Neural cell (in vitro differentiated cells): Measurements from ENCODE around the gene SETBP1. TPM values are rescaled to one million over a fixed set of nuclear protein-coding genes. Genes with fewer than 3 reads are reported as not detected.

Experiments used
- H2AFZ ChIP-seq: fragments of 200-600, 300-800 bp; sonication (generic), shearing (Covaris generic); 2 replicates; pipeline ENCODE4 v1.6.0; 2014; ENCODE audit warnings: low read depth, mild to moderate bottlenecking, antibody characterized with exemption, low read length, moderate library complexity
- H3F3A ChIP-seq: fragments of 200-600 bp; shearing (Covaris generic); 2 replicates; pipeline ENCODE4 v1.6.1; 2016; ENCODE audit warnings: mild to moderate bottlenecking, moderate library complexity, mixed read lengths, antibody characterized with exemption, low read length; ENCODE audit not compliant: insufficient read depth, poor library complexity, severe bottlenecking
- H3K27ac ChIP-seq: fragments of 200-600, 300-800 bp; sonication (generic), shearing (Covaris generic); 2 replicates; pipeline ENCODE4 v1.5.1; 2014; ENCODE audit warnings: mild to moderate bottlenecking, low read length, moderate library complexity
- H3K27me3 ChIP-seq: fragments of 300-800, 200-600 bp; sonication (generic), shearing (Covaris generic); 2 replicates; pipeline ENCODE4 v1.6.0; 2014; ENCODE audit warnings: mild to moderate bottlenecking, low read depth, low read length, moderate library complexity; ENCODE audit not compliant: insufficient read depth
- H3K36me3 ChIP-seq: fragments of 300-800, 200-600 bp; sonication (generic), shearing (Covaris generic); 2 replicates; pipeline ENCODE4 v1.5.1; 2014; ENCODE audit warnings: mild to moderate bottlenecking, antibody characterized with exemption, low read length, moderate library complexity; ENCODE audit not compliant: insufficient read depth
- H3K4me2 ChIP-seq: fragments of 300-800, 200-600 bp; sonication (generic), shearing (Covaris generic); 2 replicates; pipeline ENCODE4 v1.6.0; 2014; ENCODE audit warnings: mild to moderate bottlenecking, low read length
- H3K4me3 ChIP-seq: fragments of 300-800, 200-600 bp; sonication (generic), shearing (Covaris generic); 2 replicates; pipeline ENCODE4 v1.5.1; 2014; ENCODE audit warnings: mild to moderate bottlenecking, low read length, moderate library complexity
- H3K79me2 ChIP-seq: fragments of 200-600 bp; shearing (Covaris generic); replicated peaks from 2 replicates; pipeline ENCODE4 v1.6.0; 2014; ENCODE audit warnings: mild to moderate bottlenecking, low read length, moderate library complexity; ENCODE audit not compliant: insufficient read depth
- H3K9ac ChIP-seq: fragments of 300-800, 200-600 bp; sonication (generic), shearing (Covaris generic); 2 replicates; pipeline ENCODE4 v1.6.1; 2016; ENCODE audit warnings: mild to moderate bottlenecking, low read length, mixed read lengths
- H3K9me2 ChIP-seq: fragments of 200-600 bp; shearing (Covaris generic); 2 replicates; pipeline ENCODE4 v1.6.1; 2016; ENCODE audit warnings: mild to moderate bottlenecking, low read length, mixed read lengths; ENCODE audit not compliant: insufficient read depth
- H3K9me3 ChIP-seq: fragments of 200-600, 300-800 bp; sonication (generic), shearing (Covaris generic); 2 replicates; pipeline ENCODE4 v1.6.1; 2016; ENCODE audit warnings: mild to moderate bottlenecking, mixed run types, low read length, moderate library complexity, mixed read lengths
- H4K20me1 ChIP-seq: fragments of 200-600 bp; shearing (Covaris generic); 2 replicates; pipeline ENCODE4 v1.6.1; 2016; ENCODE audit warnings: mild to moderate bottlenecking, mixed run types; ENCODE audit not compliant: insufficient read depth
- CTCF ChIP-seq: fragments of 450-650 bp; IDR thresholded peaks from 2 replicates; pipeline ENCODE4 v1.5.1; 2014; ENCODE audit warnings: antibody characterized with exemption, mild to moderate bottlenecking, moderate library complexity; ENCODE audit not compliant: poor library complexity, severe bottlenecking
- EP300 ChIP-seq: fragments of 450-650 bp; conservative IDR thresholded peaks from 2 replicates; pipeline ENCODE4 v1.6.1; 2014; ENCODE audit warnings: antibody characterized with exemption, mild to moderate bottlenecking, moderate library complexity; ENCODE audit not compliant: poor library complexity, severe bottlenecking
- EZH2 ChIP-seq: fragments of 200-600, 300-800 bp; shearing (Covaris generic), sonication (generic); IDR thresholded peaks from 2 replicates; pipeline ENCODE4 v1.6.1; 2014; ENCODE audit warnings: antibody characterized with exemption, low read length, borderline replicate concordance, mild to moderate bottlenecking; ENCODE audit not compliant: insufficient read depth, poor library complexity, severe bottlenecking
- MXI1 ChIP-seq: fragments of 450-650 bp; conservative IDR thresholded peaks from 2 replicates; pipeline ENCODE4 v1.6.1; 2014; ENCODE audit warnings: antibody characterized with exemption, mild to moderate bottlenecking; ENCODE audit not compliant: poor library complexity, severe bottlenecking
- POLR2AphosphoS5 ChIP-seq: IDR thresholded peaks from 2 replicates; pipeline ENCODE4 v1.6.1; 2012
- RAD21 ChIP-seq: fragments of 450-650 bp; conservative IDR thresholded peaks from 2 replicates; pipeline ENCODE4 v1.6.1; 2014; ENCODE audit warnings: antibody characterized with exemption, mild to moderate bottlenecking, moderate library complexity
- REST ChIP-seq: IDR thresholded peaks from 2 replicates; pipeline ENCODE4 v1.6.1; 2012; ENCODE audit warnings: borderline replicate concordance
- SMC3 ChIP-seq: fragments of 450-650 bp; conservative IDR thresholded peaks from 2 replicates; pipeline ENCODE4 v1.6.1; 2014; ENCODE audit warnings: antibody characterized with exemption, mild to moderate bottlenecking, moderate library complexity; ENCODE audit not compliant: poor library complexity
- TAF1 ChIP-seq: IDR thresholded peaks from 2 replicates; pipeline ENCODE4 v1.6.1; 2012; ENCODE audit warnings: low read depth
- polyA plus RNA-seq: library from polyadenylated mRNA; depleted of rRNA; stranded (reverse); fragments of >200 nt; gene quantifications from 2 replicates; pipeline ENCODE4 v1.2.3, GENCODE V29; 2014

SETBP1 gene
- polyA plus RNA-seq, 1 donor from 2014 or later: 13.7 TPM

GRCh38 chr18:44655435-44655834 is 25.3 kb upstream of the SETBP1 start:
- no peak overlapping the region for H3K27ac ChIP-seq
- no peaks in the 10 kb centered on the region for H3K9me3 ChIP-seq
- no peak overlapping the region for H3K4me2 ChIP-seq
- TF ChIP-seq RAD21: no peak
- TF ChIP-seq EP300: no peak
- no peak for TF ChIP-seq SMC3
- TF ChIP-seq CTCF: no peak
- no peak for TF ChIP-seq REST
- TF ChIP-seq EZH2: no peak
- TF ChIP-seq POLR2AphosphoS5: no peak
- TF ChIP-seq MXI1: no peak
- TF ChIP-seq TAF1: no peak
- H3F3A ChIP-seq: no peaks in the 10 kb centered on the region
- no peaks in the 10 kb centered on the region for H4K20me1 ChIP-seq
- no peak overlapping the region for H2AFZ ChIP-seq
- H3K9ac ChIP-seq: no peak overlapping the region
- H3K79me2 ChIP-seq: no peaks in the 10 kb centered on the region
- no peaks in the 10 kb centered on the region for H3K27me3 ChIP-seq
- H3K4me3 ChIP-seq: no peak overlapping the region
- no peaks in the 10 kb centered on the region for H3K36me3 ChIP-seq
- H3K9me2 ChIP-seq: no peaks in the 10 kb centered on the region

- no peak overlapping the region for H3K4me3 ChIP-seq
- H3K4me2 ChIP-seq: no peak overlapping the region
- H3K27me3 ChIP-seq: no peaks in the 10 kb centered on the region
- no peak for TF ChIP-seq CTCF
- no peak for TF ChIP-seq REST
- TF ChIP-seq TAF1: no peak
- TF ChIP-seq EP300: no peak
- TF ChIP-seq POLR2AphosphoS5: no peak
- no peak for TF ChIP-seq SMC3
- TF ChIP-seq RAD21: no peak
- no peak for TF ChIP-seq MXI1
- TF ChIP-seq EZH2: no peak
- no peaks in the 10 kb centered on the region for H3K79me2 ChIP-seq
- no peaks in the 10 kb centered on the region for H3F3A ChIP-seq
- H4K20me1 ChIP-seq: no peaks in the 10 kb centered on the region
- H3K27ac ChIP-seq: no peak overlapping the region
- H3K9me2 ChIP-seq: no peaks in the 10 kb centered on the region
- no peak overlapping the region for H3K9ac ChIP-seq
- H2AFZ ChIP-seq: no peak overlapping the region
- no peaks in the 10 kb centered on the region for H3K36me3 ChIP-seq
- no peaks in the 10 kb centered on the region for H3K9me3 ChIP-seq
These were observed 20.9 kb upstream of the SETBP1 start for GRCh38 chr18:44659771-44660170.
